CD4-positive, alpha-beta T cell treated with Interleukin-4 for 1 hour (primary cell): ENCODE results near the gene SCEL.
A peak's percentile ranks its signal among the peaks of the same experiment; 100 is the strongest.
"Not testable (repeated sequence)": the region's sequence is repeated elsewhere in the genome, so short reads cannot be mapped to it uniquely, and the experiment has no call there.

Experiments
- DNase-seq, 2 donors: peaks; one replicate each; pipeline ENCODE4 v3.0.0-alpha.2; 2020 to 2022

The SCEL gene

GRCh38 chr13:77535448-77535847 is at the start of gene SCEL:
SCEL (plus strand) TSS chr13:77535706; CDS start chr13:77555876, 20,170 bp downstream.
- DNase-seq, result no peak

DNA sequence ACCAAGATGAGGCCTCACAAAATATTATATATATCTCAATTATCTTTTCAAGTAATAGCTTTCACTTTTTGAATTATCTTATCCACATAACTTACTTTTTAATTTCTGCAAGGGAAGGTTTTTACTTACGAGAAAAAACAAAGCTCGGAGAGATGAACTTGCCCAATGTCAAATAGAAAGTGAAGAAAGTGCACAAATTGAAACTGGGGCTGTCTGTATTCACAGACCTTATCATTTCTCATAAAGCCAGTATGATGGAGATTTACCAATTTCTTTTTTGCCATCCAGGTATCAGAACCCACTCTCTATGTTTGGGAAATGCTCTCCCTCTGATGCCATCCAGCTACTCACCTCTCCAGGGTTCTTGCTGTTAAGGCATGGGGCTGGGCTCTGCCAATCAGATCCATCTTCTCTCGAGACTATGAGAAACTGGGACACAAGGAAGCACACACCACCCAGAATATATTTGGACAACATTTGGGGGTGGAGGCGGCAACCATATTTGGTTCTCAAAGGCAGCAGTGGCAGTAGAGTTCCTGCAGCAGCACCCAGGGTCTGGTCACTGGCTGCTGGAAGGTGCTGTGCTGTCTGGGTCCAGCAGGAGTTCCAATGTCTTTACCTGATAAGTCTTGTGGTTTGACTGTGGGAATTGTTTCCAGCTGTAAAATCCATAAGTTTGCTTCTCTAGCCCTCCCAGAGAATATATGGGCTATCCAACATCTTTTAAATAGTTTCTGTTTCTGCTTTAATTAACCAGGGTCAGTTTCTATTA is 45.8 kb upstream of the SCEL start:
- no peak for DNase-seq

- DNase-seq, result peak in 1 of 2 donors; percentile 6
These were observed 42.5 kb upstream of the SCEL start for GRCh38 chr13:77492982-77493381.

DNA sequence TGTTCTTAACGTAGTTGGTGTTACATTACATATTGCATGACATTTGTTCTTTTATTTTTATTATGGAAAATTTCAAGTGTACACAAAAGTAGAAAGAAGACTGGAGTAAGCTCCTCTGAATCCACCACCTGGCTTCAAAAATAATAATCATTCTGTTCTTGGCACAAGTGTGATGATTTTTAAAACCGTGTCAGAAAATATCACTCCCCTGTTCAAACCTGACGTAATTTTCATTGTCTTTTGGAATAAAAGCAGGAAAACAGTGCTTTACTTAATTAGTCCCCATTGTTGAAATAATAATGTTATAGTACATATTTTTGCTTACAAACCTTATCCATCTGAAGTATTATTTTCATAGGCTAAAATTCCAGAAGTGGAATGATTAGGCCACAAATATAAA is 41.3 kb upstream of the SCEL start:
- DNase-seq, result no peak

- no peak for DNase-seq
These were observed 38.2 kb upstream of the SCEL start for GRCh38 chr13:77497350-77497749.

DNA sequence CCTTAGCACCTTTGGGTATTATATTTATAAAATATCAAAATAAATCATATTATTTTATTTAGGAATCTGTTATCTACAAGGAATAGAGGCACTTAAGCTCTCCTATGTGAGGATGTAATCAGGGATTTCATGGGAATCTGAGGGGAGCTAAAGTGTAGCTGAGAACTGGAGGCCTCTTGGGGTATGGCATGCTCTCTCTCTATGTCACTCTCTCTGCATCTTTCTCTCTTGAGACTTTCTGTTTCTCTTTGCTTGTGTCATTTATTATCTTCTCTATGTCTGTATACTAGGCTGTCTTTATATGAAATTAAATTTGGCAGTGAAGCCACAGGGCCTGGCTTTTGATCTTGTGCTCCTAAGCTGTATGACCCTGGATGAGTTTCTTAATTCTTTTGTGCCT is 37.7 kb upstream of the SCEL start:
- no peak for DNase-seq

- DNase-seq, result no peak
These were observed 33.3 kb upstream of the SCEL start for GRCh38 chr13:77502104-77502720.

- DNase-seq, result no peak
These were observed 32.1 kb upstream of the SCEL start for GRCh38 chr13:77503398-77503797.

DNA sequence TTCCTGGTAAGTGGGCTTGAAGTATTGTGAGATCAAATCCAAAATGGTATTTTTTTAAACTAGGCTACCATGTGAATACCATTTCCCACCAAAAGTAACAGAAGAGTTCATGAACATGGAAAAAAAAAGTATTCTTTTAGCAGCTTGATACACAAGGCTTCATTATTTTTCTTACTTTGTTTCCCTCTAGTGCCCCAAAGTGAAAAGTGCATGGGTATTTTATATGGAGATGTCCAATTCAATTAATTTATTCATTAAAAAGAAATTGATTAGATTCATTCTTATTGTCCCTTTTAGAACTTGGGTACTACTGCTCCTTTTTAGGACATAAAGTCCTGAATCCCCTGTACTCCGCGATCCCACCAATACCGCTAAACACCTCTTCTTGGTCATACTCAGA is 28.6 kb upstream of the SCEL start:
- no peak for DNase-seq

- no peak for DNase-seq
These were observed 27.4 kb upstream of the SCEL start for GRCh38 chr13:77507931-77508776.

DNA sequence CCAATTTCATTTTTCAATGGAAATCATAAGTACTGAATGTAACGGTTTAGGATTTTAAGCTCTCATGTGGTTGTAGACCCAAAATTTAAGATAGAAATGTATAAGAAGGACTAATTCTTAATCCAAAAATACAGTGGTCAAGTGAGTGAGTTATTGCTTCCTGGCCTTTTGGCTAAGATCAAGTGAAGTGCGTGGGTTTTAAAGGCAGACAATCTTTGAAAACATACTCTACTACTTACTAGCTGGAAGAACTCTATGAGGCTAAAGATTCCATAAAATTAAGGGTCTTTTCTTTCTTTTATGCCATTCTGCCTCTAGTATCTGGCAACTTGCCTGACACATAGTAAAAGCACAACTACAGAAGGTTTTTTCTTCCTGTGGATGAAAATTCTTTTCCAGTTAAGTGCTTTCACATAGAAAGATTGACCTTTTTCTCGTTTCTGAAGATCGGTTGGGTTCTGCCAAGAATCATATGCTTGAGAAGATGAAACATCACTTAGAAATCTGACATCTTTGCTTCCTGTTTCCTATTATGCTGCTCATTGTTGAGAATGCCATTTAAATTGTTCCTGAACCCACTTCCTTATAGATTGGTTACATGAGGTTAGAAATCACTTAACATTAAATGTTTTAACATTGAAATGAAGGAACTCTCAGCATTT is 26.4 kb upstream of the SCEL start:
- no peak for DNase-seq

GRCh38 chr13:77510156-77510555 is 25.4 kb upstream of the SCEL start:
- DNase-seq, result no peak

DNA sequence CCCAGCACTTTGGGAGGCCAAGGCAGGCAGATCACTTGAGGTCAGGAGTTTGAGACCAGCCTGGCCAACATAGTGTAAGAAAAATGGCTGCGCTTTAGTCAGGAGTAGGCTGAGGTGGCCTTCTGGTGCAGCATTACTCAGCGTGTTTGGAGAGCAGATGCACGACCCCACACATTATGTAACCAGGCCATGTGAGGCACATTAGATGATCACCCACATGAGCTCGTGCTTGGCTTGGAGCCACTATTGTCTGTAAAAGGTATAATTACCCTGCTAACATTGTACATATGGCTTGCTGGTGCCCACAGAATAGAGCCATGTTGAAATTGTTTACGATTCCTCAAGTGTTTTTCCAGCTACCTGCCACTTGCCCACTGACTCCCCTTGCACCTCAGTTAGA is 24.0 kb upstream of the SCEL start:
- DNase-seq, result no peak

GRCh38 chr13:77513719-77514335 is 21.7 kb upstream of the SCEL start:
- no peak for DNase-seq

GRCh38 chr13:77514336-77514726 is 21.2 kb upstream of the SCEL start:
- DNase-seq, result no peak

DNA sequence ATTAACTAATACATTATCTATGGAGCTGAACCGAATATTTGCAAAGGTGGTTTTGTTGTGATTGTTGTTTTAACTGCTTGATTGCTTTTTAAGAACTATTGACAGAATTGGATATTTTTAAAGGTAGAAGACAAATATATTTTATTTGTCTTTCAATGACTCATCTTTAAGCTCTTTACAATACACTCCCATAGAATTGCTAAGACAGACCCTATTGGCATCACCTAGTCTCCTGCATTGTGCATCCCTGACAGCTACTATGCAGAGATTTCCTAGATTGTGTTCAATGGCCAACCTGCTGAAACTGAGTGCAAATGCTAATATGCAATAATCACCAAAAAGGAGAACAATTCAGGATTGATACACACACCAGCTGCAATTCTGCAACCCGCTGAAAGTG is 19.7 kb upstream of the SCEL start:
- DNase-seq, result no peak

GRCh38 chr13:77516342-77516789 is 19.1 kb upstream of the SCEL start:
- no peak for DNase-seq

- no peak for DNase-seq
These were observed 17.2 kb upstream of the SCEL start for GRCh38 chr13:77518266-77518665.

- not testable (repeated sequence) for DNase-seq
These were observed 16.1 kb upstream of the SCEL start for GRCh38 chr13:77519396-77519795.

- no peak for DNase-seq
These were observed 15.7 kb upstream of the SCEL start for GRCh38 chr13:77519808-77520207.

DNA sequence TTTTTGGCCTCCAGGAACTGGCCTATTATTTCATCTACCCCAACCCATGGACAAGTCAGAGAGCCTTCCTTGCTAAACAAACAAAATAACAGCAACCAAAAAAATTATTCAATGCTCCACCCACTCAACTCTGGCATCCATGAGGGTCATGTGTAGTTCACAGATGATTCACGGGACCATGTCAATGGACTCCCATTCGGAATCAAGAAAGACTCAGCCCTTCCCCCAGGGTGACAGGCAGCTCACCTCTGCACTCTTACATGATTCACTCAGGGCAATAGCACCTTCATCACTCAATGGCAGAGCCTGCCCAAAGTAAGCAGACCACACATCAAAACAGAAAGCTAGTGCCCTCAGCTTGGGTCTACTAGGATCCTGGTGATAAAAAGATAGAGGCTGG is 14.3 kb upstream of the SCEL start:
- no peak for DNase-seq

- DNase-seq, result no peak
These were observed 13.7 kb upstream of the SCEL start for GRCh38 chr13:77521595-77522367.
